ENCODE results near the gene CHRD. TPM values are rescaled to one million over a fixed set of nuclear protein-coding genes. Genes with fewer than 3 reads are reported as not detected.
"Not testable (repeated sequence)": the region's sequence is repeated elsewhere in the genome, so short reads cannot be mapped to it uniquely, and the experiment has no call there.

The CHRD gene
- total RNA-seq, 2 donors from 2014 or later, result 2.0 TPM

GRCh38 chr3:184429786-184430185 is 49.9 kb downstream of the CHRD start:
- Histone ChIP-seq H3K27ac (no peak overlapping the region), H3K36me3 (no peaks in the 10 kb centered on the region), H3K9ac (ENCODE audit: low read depth in 2 of 2, low read length in 2 of 2) (no peak overlapping the region), H3K4me1 (no peaks in the 10 kb centered on the region), H3K9me3 (no peaks in the 10 kb centered on the region), H3K4me3 (no peak overlapping the region), H3K27me3 (no peaks in the 10 kb centered on the region)
- intact Hi-C loops (cut with DNase I), result no loop called here
- DNase-seq, result no peak
- no peak for TF ChIP-seq CTCF (IDR thresholded peaks at IDR 0.05)

- intact Hi-C loops (cut with DNase I), result no loop called here
- Histone ChIP-seq H3K4me1 (no peaks in the 10 kb centered on the region), H3K4me3 (no peak overlapping the region), H3K9ac (ENCODE audit: low read depth in 2 of 2, low read length in 2 of 2) (no peak overlapping the region), H3K36me3 (no peaks in the 10 kb centered on the region), H3K27ac (no peak overlapping the region), H3K9me3 (no peaks in the 10 kb centered on the region), H3K27me3 (no peaks in the 10 kb centered on the region)
- no peak for DNase-seq
- TF ChIP-seq CTCF (IDR thresholded peaks at IDR 0.05), result no peak
These were observed 51.1 kb downstream of the CHRD start for GRCh38 chr3:184430940-184431339.

- H3K4me1 ChIP-seq; H3K27me3 ChIP-seq; H3K4me3 ChIP-seq; H3K9me3 ChIP-seq; H3K36me3 ChIP-seq; H3K27ac ChIP-seq; DNase-seq; H3K9ac ChIP-seq (ENCODE audit: low read depth in 2 of 2, low read length in 2 of 2); intact Hi-C loops (cut with DNase I): not testable (repeated sequence)
These were observed 53.3 kb downstream of the CHRD start for GRCh38 chr3:184433178-184433577.

GRCh38 chr3:184439096-184439495 is 59.2 kb downstream of the CHRD start:
- H3K27ac ChIP-seq, result no peak overlapping the region
- no peak overlapping the region for H3K9ac ChIP-seq (ENCODE audit: low read depth in 2 of 2, low read length in 2 of 2)
- DNase-seq, result no peak
- TF ChIP-seq CTCF (IDR thresholded peaks at IDR 0.05), result no peak
- no peaks in the 10 kb centered on the region for H3K36me3 ChIP-seq
- intact Hi-C loops (cut with DNase I), result no loop called here
- no peaks in the 10 kb centered on the region for H3K27me3 ChIP-seq
- H3K4me1 ChIP-seq, result no peaks in the 10 kb centered on the region
- no peaks in the 10 kb centered on the region for H3K9me3 ChIP-seq
- no peak overlapping the region for H3K4me3 ChIP-seq

Other genes starting within 250 kb of the CHRD start
- gene EIF2B5, start 244.7 kb upstream of the CHRD start, total RNA-seq, result 10 to 100 TPM; 36.0 to 58.3 TPM
- gene DVL3, start 224.7 kb upstream of the CHRD start, total RNA-seq, result 10 to 100 TPM; 60.8 to 64.6 TPM
- 100 to 1,000 TPM; 206 to 255 TPM for gene AP2M1, start 205.2 kb upstream of the CHRD start, total RNA-seq
- gene ABCF3, start 193.9 kb upstream of the CHRD start, total RNA-seq, result 10 to 100 TPM; 54.6 to 82.4 TPM
- gene VWA5B2, start 150.5 kb upstream of the CHRD start, total RNA-seq, result 1 to 10 TPM; 2.1 to 2.3 TPM
- gene ALG3, start 131.1 kb upstream of the CHRD start, total RNA-seq, result 10 to 100 TPM; 25.1 to 78.9 TPM
- gene EEF1AKMT4, start 130.4 kb upstream of the CHRD start, total RNA-seq, result 10 to 100 TPM in 1 of 2 donors, 1 to 10 TPM in 1; 4.1 to 11.7 TPM
- under 1 TPM in 1 of 2 donors, not detected in 1; 0.19 TPM for gene CAMK2N2, start 118.5 kb upstream of the CHRD start, total RNA-seq
- gene ECE2, start 104.0 kb upstream of the CHRD start, total RNA-seq, result under 1 TPM in 1 of 2 donors, not detected in 1; 0.37 TPM
- 100 to 1,000 TPM; 166 to 298 TPM for gene PSMD2, start 80.8 kb upstream of the CHRD start, total RNA-seq
- gene EIF4G1, start 65.4 kb upstream of the CHRD start, total RNA-seq, result 100 to 1,000 TPM; 263 to 524 TPM
- 10 to 100 TPM; 15.0 to 22.0 TPM for gene FAM131A, start 42.5 kb upstream of the CHRD start, total RNA-seq
- gene CLCN2, start 18.4 kb upstream of the CHRD start, total RNA-seq, result 10 to 100 TPM; 61.1 to 71.6 TPM
- 100 to 1,000 TPM in 1 of 2 donors, 10 to 100 TPM in 1; 98.2 to 130 TPM for gene POLR2H, start 18.3 kb upstream of the CHRD start, total RNA-seq
- under 1 TPM in 1 of 2 donors, not detected in 1; 0.17 TPM for gene THPO, start 1.8 kb upstream of the CHRD start, total RNA-seq
- 10 to 100 TPM; 40.1 to 64.2 TPM for gene EPHB3, start 181.7 kb downstream of the CHRD start, total RNA-seq